Ovary (tissue), 3 donors: Measurements from ENCODE around the gene ABLIM1.

Source experiments
- EP300 ChIP-seq: sonication (generic); formaldehyde crosslinking; IDR thresholded peaks from one replicate; pipeline ENCODE4 v1.6.1; 2017; ENCODE audit warnings: antibody characterized with exemption
- POLR2A ChIP-seq: fragments of 450-650 bp; IDR thresholded peaks from one replicate; pipeline ENCODE4 v1.6.1; 2017; ENCODE audit warnings: antibody characterized with exemption, mild to moderate bottlenecking, moderate library complexity
- TF ChIP-seq, protein P1 (sequence below), 3 donors: fragments of 450-650 bp in 2 of 3; fragments of 200-600 bp in 1 of 3; IDR thresholded peaks; one replicate each; pipeline versions ENCODE4 v1.5.1 to v1.8.0; 2016 to 2022; ENCODE audit warnings: antibody characterized with exemption in 3 of 3, mild to moderate bottlenecking in 1 of 3
- donor health status: DM: no; HTN: no; CAD: no.

GRCh38 chr10:114682121-114682520, 24.0 kb upstream of the ABLIM1 start:
- TF ChIP-seq, protein P1, sequence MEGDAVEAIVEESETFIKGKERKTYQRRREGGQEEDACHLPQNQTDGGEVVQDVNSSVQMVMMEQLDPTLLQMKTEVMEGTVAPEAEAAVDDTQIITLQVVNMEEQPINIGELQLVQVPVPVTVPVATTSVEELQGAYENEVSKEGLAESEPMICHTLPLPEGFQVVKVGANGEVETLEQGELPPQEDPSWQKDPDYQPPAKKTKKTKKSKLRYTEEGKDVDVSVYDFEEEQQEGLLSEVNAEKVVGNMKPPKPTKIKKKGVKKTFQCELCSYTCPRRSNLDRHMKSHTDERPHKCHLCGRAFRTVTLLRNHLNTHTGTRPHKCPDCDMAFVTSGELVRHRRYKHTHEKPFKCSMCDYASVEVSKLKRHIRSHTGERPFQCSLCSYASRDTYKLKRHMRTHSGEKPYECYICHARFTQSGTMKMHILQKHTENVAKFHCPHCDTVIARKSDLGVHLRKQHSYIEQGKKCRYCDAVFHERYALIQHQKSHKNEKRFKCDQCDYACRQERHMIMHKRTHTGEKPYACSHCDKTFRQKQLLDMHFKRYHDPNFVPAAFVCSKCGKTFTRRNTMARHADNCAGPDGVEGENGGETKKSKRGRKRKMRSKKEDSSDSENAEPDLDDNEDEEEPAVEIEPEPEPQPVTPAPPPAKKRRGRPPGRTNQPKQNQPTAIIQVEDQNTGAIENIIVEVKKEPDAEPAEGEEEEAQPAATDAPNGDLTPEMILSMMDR (IDR thresholded peaks at IDR 0.05), result no peak
- TF ChIP-seq POLR2A (no peak), EP300 (no peak)
